HEK293 (cell line): ENCODE results near the gene SERTAD2.

ENCODE experiments used
- HIC1 ChIP-seq: fragments of 450-650 bp; formaldehyde crosslinking; IDR thresholded peaks from 2 replicates; pipeline ENCODE4 v1.5.1; 2016; ENCODE audit warnings: missing biosample characterization, missing genetic modification characterization
- HOXC10 ChIP-seq: sonication (generic); formaldehyde crosslinking; IDR thresholded peaks from 2 replicates; pipeline ENCODE4 v1.8.1; 2023; ENCODE audit warnings: mild to moderate bottlenecking, missing genetic modification reagents
- KLF10 ChIP-seq: fragments of 450-650 bp; IDR thresholded peaks from 2 replicates; pipeline ENCODE4 v1.5.1; 2018; ENCODE audit warnings: missing biosample characterization, mild to moderate bottlenecking, missing genetic modification characterization
- OSR2 ChIP-seq: fragments of 450-650 bp; formaldehyde crosslinking; IDR thresholded peaks from 2 replicates; pipeline ENCODE4 v1.5.1; 2016; ENCODE audit warnings: missing biosample characterization, missing genetic modification characterization
- YY2 ChIP-seq: fragments of 450-650 bp; formaldehyde crosslinking; IDR thresholded peaks from 2 replicates; pipeline ENCODE4 v1.5.1; 2016; ENCODE audit warnings: missing biosample characterization, missing genetic modification characterization
- ZBTB48 ChIP-seq: fragments of 450-650 bp; formaldehyde crosslinking; IDR thresholded peaks from 2 replicates; pipeline ENCODE4 v1.5.1; 2016; ENCODE audit warnings: missing biosample characterization, missing genetic modification characterization
- ZBTB7A ChIP-seq: fragments of 450-650 bp; formaldehyde crosslinking; IDR thresholded peaks from 2 replicates; pipeline ENCODE4 v1.5.1; 2016; ENCODE audit warnings: low read depth, missing biosample characterization, missing genetic modification characterization
- ZFP69B ChIP-seq: fragments of 450-650 bp; formaldehyde crosslinking; IDR thresholded peaks from 2 replicates; pipeline ENCODE4 v1.5.1; 2016; ENCODE audit warnings: missing biosample characterization, missing genetic modification characterization
- ZNF140 ChIP-seq: fragments of 450-650 bp; formaldehyde crosslinking; IDR thresholded peaks from 2 replicates; pipeline ENCODE4 v1.5.1; 2016; ENCODE audit warnings: missing biosample characterization, missing genetic modification characterization
- ZNF274 ChIP-seq, 2 experiments: fragments of 200-500 bp in 1 of 2; fragments of 450-650 bp in 1 of 2; sonication (Bioruptor generic) in 1 of 2; formaldehyde crosslinking in 1 of 2; IDR thresholded peaks; 2 replicates each; pipeline versions ENCODE4 v1.5.1 to v1.6.1; 2014 to 2016; ENCODE audit warnings: borderline replicate concordance in 1 of 2, inconsistent platforms in 1 of 2, low read length in 1 of 2, missing biosample characterization in 1 of 2, missing genetic modification characterization in 1 of 2
- ZNF391 ChIP-seq: fragments of 450-650 bp; formaldehyde crosslinking; IDR thresholded peaks from 2 replicates; pipeline ENCODE4 v1.5.1; 2016; ENCODE audit warnings: low read depth, missing biosample characterization, missing genetic modification characterization, borderline replicate concordance
- ZNF394 ChIP-seq: fragments of 450-650 bp; formaldehyde crosslinking; IDR thresholded peaks from 2 replicates; pipeline ENCODE4 v1.5.1; 2016; ENCODE audit warnings: missing biosample characterization, missing genetic modification characterization, mild to moderate bottlenecking, moderate library complexity, borderline replicate concordance
- ZNF426 ChIP-seq: fragments of 450-650 bp; formaldehyde crosslinking; IDR thresholded peaks from 2 replicates; pipeline ENCODE4 v1.5.1; 2017; ENCODE audit warnings: missing biosample characterization, missing genetic modification characterization, mild to moderate bottlenecking, inconsistent platforms, moderate library complexity
- ZNF555 ChIP-seq: fragments of 450-650 bp; formaldehyde crosslinking; conservative IDR thresholded peaks from 2 replicates; pipeline ENCODE4 v1.5.1; 2017; ENCODE audit warnings: missing biosample characterization, mild to moderate bottlenecking, missing genetic modification characterization, inconsistent platforms
- ZNF596 ChIP-seq: fragments of 450-650 bp; IDR thresholded peaks from 2 replicates; pipeline ENCODE4 v1.5.0; 2018; ENCODE audit warnings: missing biosample characterization, mild to moderate bottlenecking, missing genetic modification characterization, moderate library complexity
- ZNF623 ChIP-seq: fragments of 450-650 bp; formaldehyde crosslinking; IDR thresholded peaks from 2 replicates; pipeline ENCODE4 v1.5.1; 2016; ENCODE audit warnings: missing biosample characterization, missing genetic modification characterization
- ZNF660 ChIP-seq: fragments of 450-650 bp; IDR thresholded peaks from 2 replicates; pipeline ENCODE4 v1.5.1; 2018; ENCODE audit warnings: missing biosample characterization, mild to moderate bottlenecking, missing genetic modification characterization
- ZNF692 ChIP-seq: fragments of 450-650 bp; formaldehyde crosslinking; IDR thresholded peaks from 2 replicates; pipeline ENCODE4 v1.5.1; 2016; ENCODE audit warnings: missing biosample characterization, missing genetic modification characterization
- ZNF768 ChIP-seq: fragments of 450-650 bp; formaldehyde crosslinking; IDR thresholded peaks from 2 replicates; pipeline ENCODE4 v1.5.1; 2018; ENCODE audit warnings: missing biosample characterization, mild to moderate bottlenecking, missing genetic modification characterization
- TF ChIP-seq, protein P1 (sequence below): IDR thresholded peaks from 2 replicates; pipeline ENCODE4 v1.6.1; 2011; ENCODE audit warnings: mild to moderate bottlenecking, low read depth, low read length, borderline replicate concordance
- TF ChIP-seq, protein P2 (sequence below): fragments of 450-650 bp; formaldehyde crosslinking; optimal IDR thresholded peaks from 2 replicates; pipeline ENCODE3; 2016; ENCODE audit warnings: missing biosample characterization, mild to moderate bottlenecking, missing genetic modification characterization
- TF ChIP-seq, protein P3 (sequence below): fragments of 450-650 bp; formaldehyde crosslinking; IDR thresholded peaks from 2 replicates; pipeline ENCODE4 v1.5.1; 2017; ENCODE audit warnings: missing biosample characterization, missing genetic modification characterization
- TF ChIP-seq, protein P4 (sequence below): fragments of 450-650 bp; formaldehyde crosslinking; IDR thresholded peaks from 2 replicates; pipeline ENCODE4; 2016; ENCODE audit warnings: missing biosample characterization, missing genetic modification characterization
- TF ChIP-seq, protein P5 (sequence below): fragments of 450-650 bp; formaldehyde crosslinking; IDR thresholded peaks from 2 replicates; pipeline ENCODE4 v1.5.1; 2016; ENCODE audit warnings: missing biosample characterization, missing genetic modification characterization

The SERTAD2 gene

GRCh38 chr2:64598226-64598625 is 55.5 kb downstream of the SERTAD2 start (continued):
- TF ChIP-seq, protein P1, sequence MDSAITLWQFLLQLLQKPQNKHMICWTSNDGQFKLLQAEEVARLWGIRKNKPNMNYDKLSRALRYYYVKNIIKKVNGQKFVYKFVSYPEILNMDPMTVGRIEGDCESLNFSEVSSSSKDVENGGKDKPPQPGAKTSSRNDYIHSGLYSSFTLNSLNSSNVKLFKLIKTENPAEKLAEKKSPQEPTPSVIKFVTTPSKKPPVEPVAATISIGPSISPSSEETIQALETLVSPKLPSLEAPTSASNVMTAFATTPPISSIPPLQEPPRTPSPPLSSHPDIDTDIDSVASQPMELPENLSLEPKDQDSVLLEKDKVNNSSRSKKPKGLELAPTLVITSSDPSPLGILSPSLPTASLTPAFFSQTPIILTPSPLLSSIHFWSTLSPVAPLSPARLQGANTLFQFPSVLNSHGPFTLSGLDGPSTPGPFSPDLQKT, result no peak
- TF ChIP-seq ZNF426 (tag by site-specific recombination) (peak; percentile 35), ZBTB48 (tag by site-specific recombination) (no peak), YY2 (tag by site-specific recombination) (no peak), ZNF391 (tag by site-specific recombination) (no peak), ZNF660 (tag by site-specific recombination) (no peak), ZNF394 (tag by site-specific recombination) (peak; percentile 58; the same call in 1 of the 2 replicates), ZNF140 (tag by site-specific recombination) (peak; percentile 14; the same call in 1 of the 2 replicates), ZNF274 (IDR thresholded peaks at IDR 0.05; ENCODE audit: low read length) (no peak), ZNF274 (tag by site-specific recombination; IDR thresholded peaks at IDR 0.05; ENCODE audit: borderline replicate concordance) (no peak), ZNF692 (tag by site-specific recombination) (no peak), KLF10 (no peak), OSR2 (tag by site-specific recombination) (no peak), HOXC10 (CRISPR knock-in tag) (no peak), HIC1 (tag by site-specific recombination) (no peak), ZNF623 (tag by site-specific recombination) (0 out of 2 replicates have a peak, but pooled peaks have one; percentile 20), ZBTB7A (no peak), ZNF768 (tag by site-specific recombination) (no peak), ZNF555 (tag by site-specific recombination) (0 out of 2 replicates have a peak, but pooled peaks have one; percentile 12), ZNF596 (tag by site-specific recombination) (no peak), ZFP69B (no peak)
- TF ChIP-seq, protein P2, sequence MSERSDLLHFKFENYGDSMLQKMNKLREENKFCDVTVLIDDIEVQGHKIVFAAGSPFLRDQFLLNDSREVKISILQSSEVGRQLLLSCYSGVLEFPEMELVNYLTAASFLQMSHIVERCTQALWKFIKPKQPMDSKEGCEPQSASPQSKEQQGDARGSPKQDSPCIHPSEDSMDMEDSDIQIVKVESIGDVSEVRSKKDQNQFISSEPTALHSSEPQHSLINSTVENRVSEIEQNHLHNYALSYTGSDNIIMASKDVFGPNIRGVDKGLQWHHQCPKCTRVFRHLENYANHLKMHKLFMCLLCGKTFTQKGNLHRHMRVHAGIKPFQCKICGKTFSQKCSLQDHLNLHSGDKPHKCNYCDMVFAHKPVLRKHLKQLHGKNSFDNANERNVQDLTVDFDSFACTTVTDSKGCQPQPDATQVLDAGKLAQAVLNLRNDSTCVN (tag by site-specific recombination), result no peak
- TF ChIP-seq, protein P3, sequence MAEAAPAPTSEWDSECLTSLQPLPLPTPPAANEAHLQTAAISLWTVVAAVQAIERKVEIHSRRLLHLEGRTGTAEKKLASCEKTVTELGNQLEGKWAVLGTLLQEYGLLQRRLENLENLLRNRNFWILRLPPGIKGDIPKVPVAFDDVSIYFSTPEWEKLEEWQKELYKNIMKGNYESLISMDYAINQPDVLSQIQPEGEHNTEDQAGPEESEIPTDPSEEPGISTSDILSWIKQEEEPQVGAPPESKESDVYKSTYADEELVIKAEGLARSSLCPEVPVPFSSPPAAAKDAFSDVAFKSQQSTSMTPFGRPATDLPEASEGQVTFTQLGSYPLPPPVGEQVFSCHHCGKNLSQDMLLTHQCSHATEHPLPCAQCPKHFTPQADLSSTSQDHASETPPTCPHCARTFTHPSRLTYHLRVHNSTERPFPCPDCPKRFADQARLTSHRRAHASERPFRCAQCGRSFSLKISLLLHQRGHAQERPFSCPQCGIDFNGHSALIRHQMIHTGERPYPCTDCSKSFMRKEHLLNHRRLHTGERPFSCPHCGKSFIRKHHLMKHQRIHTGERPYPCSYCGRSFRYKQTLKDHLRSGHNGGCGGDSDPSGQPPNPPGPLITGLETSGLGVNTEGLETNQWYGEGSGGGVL (tag by site-specific recombination), result no peak
- TF ChIP-seq, protein P4, sequence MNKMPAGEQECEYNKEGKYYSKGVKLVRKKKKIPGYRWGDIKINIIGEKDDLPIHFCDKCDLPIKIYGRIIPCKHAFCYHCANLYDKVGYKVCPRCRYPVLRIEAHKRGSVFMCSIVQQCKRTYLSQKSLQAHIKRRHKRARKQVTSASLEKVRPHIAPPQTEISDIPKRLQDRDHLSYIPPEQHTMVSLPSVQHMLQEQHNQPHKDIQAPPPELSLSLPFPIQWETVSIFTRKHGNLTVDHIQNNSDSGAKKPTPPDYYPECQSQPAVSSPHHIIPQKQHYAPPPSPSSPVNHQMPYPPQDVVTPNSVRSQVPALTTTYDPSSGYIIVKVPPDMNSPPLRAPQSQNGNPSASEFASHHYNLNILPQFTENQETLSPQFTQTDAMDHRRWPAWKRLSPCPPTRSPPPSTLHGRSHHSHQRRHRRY (tag by site-specific recombination), result no peak
- TF ChIP-seq, protein P5, sequence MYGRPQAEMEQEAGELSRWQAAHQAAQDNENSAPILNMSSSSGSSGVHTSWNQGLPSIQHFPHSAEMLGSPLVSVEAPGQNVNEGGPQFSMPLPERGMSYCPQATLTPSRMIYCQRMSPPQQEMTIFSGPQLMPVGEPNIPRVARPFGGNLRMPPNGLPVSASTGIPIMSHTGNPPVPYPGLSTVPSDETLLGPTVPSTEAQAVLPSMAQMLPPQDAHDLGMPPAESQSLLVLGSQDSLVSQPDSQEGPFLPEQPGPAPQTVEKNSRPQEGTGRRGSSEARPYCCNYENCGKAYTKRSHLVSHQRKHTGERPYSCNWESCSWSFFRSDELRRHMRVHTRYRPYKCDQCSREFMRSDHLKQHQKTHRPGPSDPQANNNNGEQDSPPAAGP (tag by site-specific recombination), result no peak
